GM18867 (cell line): ENCODE data around the gene SP5.
"Not testable (repeated sequence)": the region's sequence is repeated elsewhere in the genome, so short reads cannot be mapped to it uniquely, and the experiment has no call there.

Experiments used
- ATAC-seq: cut with Tn5 transposase; IDR thresholded peaks from one replicate; pipeline ENCODE4 v1.9.1; 2021; ENCODE audit warnings: mild to moderate bottlenecking, moderate library complexity; ENCODE audit not compliant: unreplicated experiment

Gene SP5

DNA sequence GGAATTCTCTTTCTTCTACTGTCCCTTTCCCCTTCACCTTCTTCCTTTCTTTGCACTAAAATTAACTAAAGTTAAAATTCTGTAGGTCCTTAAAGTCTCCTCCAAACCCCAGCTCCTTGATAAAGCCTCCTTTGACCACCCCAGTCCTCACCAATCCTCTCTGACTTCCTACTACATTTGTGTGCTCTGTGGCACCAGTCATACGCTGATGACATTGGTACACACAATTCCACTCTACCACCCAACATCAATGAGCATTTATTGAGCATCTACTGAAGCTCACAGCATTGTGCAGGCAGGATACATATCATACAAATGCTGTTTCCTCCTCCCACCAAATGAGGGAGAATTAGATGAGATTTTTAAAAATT, 4.5 kb upstream of the SP5 start:
- ATAC-seq: no peak

DNA sequence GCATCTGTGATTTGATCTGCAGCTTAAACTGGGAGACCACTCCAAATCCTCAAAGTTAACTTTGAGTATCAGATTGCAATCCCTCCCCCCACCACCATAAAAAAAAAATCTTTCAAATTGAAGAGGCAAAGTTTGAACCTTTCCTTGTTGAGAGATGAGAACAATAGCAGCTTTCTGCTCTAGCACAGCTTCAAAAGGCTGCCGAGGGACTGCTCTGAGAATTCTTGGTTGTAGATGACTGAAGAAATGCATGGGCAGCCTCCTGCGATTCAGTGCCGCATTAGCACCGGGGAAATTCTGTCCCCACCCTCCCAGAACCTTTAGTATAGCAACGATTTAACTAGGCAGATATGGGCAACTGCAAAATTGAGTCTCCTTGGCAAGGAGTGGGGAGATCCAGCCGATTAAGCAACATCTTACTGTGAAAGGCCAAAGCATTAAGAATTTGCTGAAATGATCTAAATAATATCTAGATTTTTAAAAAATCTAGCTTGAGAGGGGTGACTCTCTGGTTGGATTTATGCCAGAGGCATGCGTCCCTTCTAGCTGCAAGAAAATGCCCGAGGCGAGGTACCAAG, 3.9 kb upstream of the SP5 start:
- ATAC-seq: no peak

DNA sequence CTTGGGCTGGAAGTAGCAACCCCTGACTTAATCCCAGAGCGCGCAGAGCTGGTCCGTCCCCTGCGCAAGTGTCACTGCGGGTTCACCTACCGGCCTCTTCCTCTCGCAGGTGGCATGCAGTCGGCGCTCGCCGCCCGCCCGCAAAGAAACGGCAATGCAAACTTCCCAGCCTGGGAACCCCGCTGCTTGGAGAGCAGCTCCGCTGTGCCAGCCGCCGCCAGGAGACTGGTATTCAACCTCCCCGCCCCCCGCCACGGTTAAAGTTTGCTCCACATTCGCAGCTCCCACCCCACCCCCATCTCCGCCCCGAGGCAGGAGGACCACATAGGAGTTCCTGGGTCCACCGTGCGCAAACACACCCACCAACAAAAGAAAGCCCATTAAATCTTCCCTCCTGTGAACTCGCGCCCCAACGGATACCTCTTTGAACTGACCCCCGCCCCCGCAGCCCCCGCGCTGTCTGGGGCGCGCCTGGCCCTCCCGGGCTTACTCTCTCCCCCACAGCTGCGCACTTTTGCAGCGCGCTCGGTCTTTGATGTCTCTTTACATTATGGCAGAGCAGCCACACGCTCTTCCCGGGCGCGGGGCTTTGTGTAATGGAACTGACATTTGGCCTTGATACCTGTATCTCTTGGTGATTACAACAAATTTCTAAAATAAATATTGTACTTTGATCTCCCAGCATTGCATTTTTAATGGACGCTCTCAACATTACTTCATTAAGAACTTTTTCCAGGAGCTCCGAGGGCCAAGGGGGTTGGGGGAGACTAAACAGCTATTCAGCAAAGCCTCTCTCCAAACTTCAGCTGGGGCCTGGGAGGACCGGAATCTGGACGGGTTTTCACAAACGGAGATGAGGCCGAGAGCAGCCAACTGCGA, 3.1 kb upstream of the SP5 start:
- no peak for ATAC-seq

DNA sequence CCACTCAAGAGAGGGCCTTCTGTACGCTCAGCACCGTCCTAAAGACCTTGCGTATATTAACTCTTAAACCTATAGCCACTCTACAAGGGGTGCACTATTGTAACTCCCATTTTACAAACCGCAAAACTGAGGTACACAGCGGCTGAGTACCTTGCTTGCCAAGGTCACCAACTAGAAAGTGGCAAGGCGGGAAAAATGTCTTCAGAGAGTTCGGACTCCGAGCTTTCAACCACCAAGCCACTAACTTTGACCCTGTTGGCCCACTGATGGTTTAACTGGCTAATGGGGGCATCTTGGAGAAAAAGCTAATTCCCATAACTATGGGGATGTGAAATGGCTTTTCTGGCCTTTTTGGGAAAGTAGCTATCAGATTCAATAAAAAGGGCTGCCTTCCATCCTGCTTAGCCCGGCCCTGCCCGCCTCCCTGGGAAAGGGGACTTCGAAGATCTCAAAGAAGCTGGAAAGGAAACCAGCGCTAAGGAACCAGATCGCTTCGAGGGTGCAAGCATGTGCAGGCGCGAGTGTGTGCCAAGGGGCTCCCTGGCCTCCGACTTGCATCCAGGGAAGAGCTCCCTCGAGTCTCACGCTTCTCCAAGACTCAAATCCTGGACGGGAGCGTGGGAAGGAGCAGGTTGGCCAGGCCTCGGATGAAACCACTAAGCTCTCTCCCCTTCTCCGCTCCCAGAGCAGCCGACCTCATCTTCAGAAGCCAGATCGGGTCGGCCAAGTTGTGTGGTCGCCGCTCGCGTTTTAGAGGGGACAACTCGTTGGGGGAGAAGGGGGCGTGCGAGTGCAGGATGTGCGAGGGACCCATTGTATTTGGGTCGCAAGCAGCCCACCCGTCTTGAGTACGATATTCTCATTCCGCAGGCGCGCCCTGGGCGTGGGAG, 2.2 kb upstream of the SP5 start:
- no peak for ATAC-seq

DNA sequence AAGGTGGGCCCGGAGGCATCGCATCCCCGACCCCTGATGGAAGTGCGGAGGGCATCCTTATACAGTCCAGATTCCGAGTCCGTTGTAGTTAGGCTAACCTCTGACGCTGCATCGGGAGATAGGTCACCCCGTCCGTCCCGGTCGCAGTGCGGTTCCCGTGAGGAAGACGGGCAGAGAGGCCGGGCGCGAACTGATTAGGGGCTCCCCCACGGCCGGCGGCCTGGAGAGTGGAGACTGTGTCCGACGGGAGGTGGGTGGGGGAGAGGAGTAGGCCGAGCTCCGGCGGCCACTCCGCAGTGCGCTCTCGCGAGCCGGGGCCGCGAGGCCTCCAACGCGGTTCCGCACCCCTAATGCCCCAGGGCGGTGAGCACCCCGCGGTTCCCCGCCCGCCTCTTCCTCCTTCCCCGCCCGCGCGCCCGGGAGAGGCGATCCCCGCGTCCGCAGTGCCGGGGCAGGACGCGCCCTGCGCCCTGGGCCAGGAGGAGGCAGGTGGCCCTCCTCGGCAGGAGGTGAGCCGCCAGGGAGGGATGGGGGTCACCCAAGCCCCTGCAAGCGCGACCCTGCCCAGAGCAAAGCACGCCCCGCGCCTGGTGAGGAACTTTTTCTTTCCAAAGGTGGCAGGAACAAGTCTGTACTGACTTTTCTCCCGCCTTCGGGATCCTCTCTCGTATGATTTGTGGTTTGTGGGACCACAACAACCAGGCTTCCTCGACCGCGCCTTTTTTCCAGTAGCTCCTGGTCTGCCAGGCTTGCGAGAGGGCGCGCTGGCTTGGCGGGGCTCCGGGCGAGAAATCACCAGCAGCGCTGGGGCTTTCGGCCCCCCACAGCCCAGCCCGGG, 1.4 kb upstream of the SP5 start:
- no peak for ATAC-seq

DNA sequence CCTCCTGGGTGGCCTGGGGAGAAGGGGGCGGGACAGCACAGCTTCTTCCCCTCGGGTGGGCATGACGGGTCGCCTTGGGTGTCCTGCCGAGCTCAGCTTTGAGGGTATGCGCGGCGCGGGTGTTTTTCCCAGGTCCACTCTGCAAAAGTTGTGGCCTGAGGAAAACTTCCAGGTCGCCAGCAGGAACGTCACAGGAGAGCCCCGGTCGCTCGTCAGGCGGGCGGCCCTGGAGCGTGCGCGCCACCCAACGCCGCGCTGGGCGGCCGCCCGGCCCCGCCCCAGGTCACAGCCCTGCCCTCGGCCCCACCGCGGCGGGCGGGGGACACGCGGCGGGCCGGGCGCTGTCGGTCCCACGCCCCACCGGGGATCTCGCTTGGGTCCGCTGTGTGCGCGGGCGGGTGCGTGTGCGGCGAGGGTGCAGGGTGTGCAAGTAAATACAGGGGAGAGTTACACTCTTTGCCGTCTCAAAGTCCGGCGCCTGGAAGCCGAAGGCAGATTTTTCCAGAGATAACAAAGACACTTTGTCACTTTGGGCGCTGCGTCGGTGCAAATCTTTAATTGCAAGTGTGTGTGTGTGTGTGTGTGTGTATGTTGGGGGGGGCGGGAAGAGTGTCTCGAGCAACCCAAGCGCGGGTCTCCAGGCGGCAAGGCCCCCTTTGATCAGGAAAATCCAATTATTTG, 616 bp upstream of the SP5 start:
- ATAC-seq: peak; percentile 41

DNA sequence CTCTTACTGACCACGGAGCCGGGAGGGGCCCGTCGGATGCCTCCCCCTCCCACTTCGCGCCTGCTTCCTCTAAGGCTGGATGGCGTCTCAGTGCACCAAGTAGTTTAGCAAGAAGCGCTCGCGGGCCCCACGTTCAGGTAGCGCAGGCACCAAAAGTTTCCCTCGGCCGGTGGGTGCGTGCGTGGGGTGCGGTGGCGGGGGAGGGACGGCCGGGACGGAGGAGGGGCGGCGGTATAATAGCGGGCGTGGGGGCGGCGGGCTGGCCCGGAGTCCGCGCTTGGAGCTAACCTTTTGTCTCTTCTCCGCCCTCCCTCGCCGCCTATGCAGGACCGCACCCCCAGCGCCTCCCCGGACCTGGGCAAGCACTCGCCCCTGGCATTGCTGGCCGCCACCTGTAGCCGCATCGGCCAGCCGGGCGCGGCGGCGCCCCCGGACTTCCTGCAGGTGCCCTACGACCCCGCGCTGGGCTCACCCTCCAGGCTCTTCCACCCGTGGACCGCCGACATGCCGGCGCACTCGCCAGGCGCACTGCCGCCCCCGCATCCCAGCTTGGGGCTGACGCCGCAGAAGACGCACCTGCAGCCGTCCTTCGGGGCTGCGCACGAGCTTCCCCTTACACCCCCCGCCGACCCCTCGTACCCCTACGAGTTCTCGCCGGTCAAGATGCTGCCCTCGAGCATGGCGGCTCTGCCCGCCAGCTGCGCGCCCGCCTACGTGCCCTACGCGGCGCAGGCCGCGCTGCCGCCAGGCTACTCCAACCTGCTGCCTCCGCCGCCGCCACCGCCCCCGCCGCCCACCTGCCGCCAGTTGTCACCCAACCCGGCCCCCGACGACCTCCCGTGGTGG, 1.0 kb downstream of the SP5 start:
- no peak for ATAC-seq

DNA sequence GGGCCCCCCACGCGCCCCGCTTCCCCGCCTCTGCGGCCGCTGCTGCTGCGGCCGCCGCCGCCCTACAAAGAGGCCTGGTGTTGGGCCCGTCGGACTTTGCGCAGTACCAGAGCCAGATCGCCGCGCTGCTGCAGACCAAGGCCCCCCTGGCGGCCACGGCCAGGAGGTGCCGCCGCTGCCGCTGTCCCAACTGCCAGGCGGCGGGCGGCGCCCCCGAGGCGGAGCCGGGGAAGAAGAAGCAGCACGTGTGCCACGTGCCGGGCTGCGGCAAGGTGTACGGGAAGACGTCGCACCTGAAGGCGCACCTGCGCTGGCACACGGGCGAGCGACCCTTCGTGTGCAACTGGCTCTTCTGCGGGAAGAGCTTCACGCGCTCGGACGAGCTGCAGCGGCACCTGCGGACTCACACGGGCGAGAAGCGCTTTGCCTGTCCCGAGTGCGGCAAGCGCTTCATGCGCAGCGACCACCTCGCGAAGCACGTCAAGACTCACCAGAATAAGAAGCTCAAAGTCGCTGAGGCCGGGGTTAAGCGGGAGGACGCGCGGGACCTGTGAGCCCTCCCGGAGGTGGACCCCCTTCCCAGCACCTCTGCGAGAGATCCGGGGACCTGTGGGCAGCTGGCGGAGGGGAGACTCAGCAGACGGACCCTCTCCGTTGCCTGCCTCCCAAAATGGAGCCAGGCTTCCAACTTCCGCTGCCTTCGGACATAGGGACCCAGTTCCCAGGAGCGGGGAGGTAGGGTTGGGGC, 1.9 kb downstream of the SP5 start:
- no peak for ATAC-seq

DNA sequence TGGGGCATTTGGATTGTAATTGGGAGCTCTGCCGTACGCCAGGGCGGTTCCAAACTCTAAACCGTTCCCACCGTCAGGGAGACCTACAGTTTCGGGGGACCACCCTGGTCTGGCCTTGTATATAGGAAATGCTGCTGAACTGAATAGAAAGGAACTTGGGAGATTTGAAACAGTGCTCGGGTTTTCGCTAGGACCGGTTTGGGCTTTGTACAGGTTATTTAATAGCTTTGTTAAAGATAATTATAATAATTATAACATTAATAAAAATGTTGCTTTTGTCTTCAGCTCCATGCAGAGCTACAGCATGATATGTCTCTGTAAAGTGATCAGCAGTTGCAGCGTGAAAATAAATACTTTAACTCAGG, 2.4 kb downstream of the SP5 start:
- no peak for ATAC-seq

DNA sequence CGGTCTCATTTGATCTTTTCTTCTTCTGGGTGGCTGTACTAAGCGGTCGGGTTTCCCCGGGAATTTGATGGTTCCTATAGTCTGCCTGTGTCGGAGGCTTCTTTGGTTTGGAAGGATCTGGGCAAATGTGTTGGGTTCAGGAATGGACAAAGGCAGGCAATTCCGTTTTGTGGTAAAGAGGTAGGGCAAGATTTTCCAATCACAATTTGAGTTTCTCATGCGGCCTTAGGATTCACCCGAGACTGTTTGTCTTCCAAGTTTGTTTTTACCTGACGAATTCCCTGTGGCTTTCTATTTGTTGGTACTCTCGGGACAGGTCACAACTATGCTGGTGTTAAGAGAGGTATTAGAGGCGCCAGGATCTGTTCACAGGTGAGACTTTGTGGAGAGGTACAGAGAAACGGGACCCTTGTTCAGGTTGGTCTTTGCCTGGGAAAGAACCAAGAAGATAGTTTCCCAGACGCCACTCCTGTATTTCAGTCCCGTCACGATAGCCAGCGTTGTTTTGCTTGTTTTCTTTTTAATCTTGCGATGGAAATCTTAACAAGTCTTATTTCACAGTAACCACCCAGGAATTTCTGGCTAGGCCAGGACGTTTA, 3.0 kb downstream of the SP5 start:
- no peak for ATAC-seq

DNA sequence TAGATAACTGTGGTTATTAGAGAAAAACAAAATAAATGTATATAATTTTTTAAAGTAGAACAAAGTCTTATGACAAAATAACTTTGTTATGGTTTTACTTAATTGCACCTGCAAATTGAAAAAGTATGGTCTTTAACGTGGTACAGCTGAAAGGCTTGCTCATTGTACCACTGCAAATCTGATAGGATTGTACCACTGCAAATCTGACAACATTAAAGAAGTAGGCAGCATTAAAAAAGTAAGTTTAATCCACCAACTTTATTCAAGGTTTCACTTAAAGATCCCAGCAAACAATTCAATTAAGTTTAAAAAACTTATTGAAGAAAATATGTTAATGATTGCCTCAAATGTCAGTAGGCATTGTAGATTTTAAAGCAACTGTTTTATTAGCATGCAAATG, 4.7 kb downstream of the SP5 start:
- ATAC-seq: no peak

DNA sequence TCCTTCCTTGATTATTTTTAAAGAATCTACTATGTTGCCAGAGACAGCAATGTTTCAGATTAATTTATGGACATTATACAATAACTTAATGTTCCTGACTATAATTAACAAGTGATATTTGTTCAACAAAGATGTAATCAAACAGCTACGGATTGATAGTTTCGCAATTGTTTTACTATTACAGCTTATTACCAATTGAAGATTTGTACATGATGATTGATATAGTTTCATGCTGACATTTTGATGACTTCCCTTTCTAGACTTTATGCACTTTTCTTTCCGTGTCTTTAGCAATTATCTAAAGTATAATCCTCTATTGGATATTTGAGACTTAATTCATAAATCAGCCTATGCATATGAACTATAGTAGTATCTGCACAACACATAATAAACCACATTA, 6.5 kb downstream of the SP5 start:
- ATAC-seq: no peak

DNA sequence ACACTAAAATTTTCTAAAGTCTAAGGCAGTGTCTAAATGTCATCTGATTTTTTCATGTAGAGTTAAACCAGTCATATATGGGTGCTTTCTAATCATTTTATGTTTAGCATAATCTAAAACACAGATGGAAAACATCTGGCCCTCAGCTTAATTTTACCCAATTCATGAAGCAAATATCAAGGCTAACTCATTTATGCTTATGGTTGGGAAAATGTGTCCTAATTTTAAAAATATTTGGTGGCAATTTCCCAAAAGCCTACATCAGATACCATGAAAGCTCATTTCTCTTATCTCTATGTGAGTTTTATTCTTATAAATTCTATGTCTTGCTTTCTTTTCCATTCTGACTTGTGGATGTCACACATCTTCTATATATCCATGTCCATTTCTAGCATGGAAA, 7.2 kb downstream of the SP5 start:
- no peak for ATAC-seq

DNA sequence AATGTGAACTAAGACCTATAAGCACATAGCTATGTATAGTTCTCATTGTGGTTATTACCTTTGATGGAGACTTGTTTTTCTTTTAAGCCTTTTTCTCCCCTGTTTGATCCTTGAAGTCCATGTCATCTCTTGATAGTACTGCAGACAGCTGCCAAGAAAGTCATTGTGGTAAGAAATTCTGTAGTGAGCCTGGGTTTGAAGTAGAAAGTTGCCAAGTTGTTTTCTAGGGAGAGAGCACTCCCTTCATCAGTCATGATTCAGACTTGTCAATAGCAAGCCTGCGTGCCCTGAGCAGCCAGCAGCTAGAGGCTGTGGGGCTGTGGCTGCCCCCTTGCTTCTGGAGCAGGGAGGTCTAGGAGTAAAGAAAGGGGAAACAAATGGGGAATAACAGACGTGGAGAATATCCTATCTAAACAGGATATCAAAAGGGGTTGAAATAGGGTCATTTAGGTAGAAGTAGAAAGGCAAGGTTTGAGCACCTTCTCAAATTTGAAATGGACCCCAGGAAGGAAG, 8.4 kb downstream of the SP5 start:
- no peak for ATAC-seq

DNA sequence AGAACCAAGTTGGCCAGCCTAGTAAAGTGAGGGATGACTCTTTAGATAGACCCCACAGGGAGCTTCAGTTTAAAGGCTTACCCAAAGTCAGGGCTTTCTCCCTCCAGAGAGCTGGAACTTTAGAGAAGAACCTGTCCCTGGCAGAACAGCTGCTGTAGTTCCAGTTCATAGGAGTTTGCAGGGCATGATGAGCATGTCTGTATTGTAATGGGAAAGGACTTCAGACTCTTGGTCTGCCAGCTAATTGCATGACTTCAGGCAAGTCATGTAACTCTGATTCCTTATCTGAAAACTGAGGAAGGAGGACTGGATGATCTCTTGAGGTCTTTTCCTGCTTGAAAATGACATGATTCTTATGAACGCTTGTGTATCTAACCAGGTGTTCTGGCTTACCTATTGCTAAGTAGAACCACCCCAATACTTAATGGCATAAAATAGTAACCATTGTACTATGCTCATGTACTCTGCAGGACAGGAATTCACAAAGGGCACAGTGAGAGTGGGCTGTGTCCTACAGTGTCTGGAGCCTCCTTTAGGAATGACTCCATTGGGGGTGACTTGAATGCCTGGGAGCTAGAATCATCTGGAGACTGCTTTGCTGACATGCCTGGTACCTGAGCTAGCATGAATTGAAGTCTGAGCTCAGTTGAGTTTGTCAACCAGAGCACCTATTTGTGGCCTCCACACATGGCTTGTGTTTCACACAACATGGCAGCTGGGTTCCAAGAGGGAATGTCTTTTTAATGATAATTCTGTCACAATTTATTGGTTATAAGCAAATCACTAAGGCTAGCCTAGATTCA, 18.9 kb downstream of the SP5 start:
- ATAC-seq: no peak

DNA sequence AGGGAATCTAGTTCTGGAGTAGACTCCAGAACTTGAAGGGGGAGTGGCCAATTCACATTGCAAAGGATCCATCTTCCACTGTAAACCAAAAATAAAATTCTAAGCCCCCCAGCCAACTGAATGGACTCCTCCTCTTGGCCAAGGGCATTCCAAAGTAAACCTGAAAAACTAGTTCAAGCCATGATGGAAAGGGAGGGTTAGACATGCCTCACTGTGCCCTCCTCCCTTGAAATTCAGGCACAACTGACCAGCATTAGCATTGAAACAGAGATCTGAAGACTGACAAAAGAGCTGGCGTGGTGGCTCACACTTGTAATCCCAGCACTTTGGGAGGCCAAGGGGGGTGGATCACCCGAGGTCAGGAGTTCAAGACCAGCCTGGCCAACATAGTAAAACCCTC, 19.5 kb downstream of the SP5 start:
- not testable (repeated sequence) for ATAC-seq

DNA sequence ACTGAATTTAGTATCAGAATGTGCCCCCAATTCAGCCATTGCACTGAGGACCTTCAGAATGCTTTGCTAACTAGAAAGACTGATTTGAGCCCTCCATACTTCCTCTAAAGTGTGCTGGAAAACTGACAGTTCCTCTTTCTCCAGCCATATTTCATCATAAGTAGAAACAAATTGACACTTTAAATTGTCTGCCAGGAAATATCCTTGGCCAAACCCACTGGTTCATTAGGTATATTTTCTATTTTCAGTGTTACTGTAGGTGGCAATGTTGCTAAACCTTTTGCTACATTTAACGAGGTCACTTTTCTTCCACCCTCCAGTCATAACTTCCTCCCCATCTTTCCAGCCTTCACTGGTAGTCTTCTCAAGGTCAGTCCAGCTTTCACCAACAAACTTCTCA, 21.5 kb downstream of the SP5 start:
- ATAC-seq: no peak
